IMR-90 (cell line): Measurements from ENCODE around the gene SLC30A5. TPM values are rescaled to one million over a fixed set of nuclear protein-coding genes. Genes with fewer than 3 reads are reported as not detected.

ENCODE experiments used
- ATAC-seq: fragments of 200-7000 bp; cut with Tn5 transposase; 2 replicates; pipeline ENCODE4 v1.9.1; 2020; ENCODE audit warnings: low read depth, mild to moderate bottlenecking, moderate library complexity
- BruUV-seq: library from RNA; stranded (reverse); fragments of 400-500 nt; replicated peaks from 2 replicates; lab custom pipeline; 2021; lab: Mats Ljungman, UMichigan
- CTCF ChIA-PET: fragments of 300-600 bp; formaldehyde crosslinking; extraction: SDS; loops from one replicate; lab custom pipeline; 2021; ENCODE audit warnings: antibody characterized with exemption; lab: Yijun Ruan, JAX
- POLR2A ChIA-PET: fragments of 300-600 bp; sonication (Branson Sonifier 250); formaldehyde crosslinking; loops from one replicate; lab custom pipeline; 2022; ENCODE audit warnings: antibody characterized with exemption; ENCODE audit not compliant: unreplicated experiment; lab: Charles Lee
- DNase-seq: peaks from one replicate; pipeline ENCODE4 v3.0.0; 2013
- H2AFZ ChIP-seq: replicated peaks from 2 replicates; pipeline ENCODE3; 2013; ENCODE audit warnings: low read length, mild to moderate bottlenecking; ENCODE audit not compliant: poor library complexity
- H2AK5ac ChIP-seq: 2 replicates; pipeline ENCODE4 v1.6.1; 2013; ENCODE audit warnings: low read depth, low read length, inconsistent platforms
- H2AK9ac ChIP-seq: replicated peaks from 2 replicates; pipeline ENCODE3; 2013; ENCODE audit warnings: mild to moderate bottlenecking, low read depth, low read length, moderate library complexity; ENCODE audit not compliant: poor library complexity
- H2BK120ac ChIP-seq: 2 replicates; pipeline ENCODE4 v1.6.1; 2013; ENCODE audit warnings: low read depth, low read length, inconsistent platforms
- H2BK15ac ChIP-seq: 3 replicates; pipeline ENCODE4 v1.6.1; 2013; ENCODE audit warnings: low read depth, low read length, inconsistent platforms
- H2BK20ac ChIP-seq: 2 replicates; pipeline ENCODE4 v1.6.1; 2013; ENCODE audit warnings: low read depth, mild to moderate bottlenecking, inconsistent platforms, low read length, moderate library complexity
- H2BK5ac ChIP-seq: 2 replicates; pipeline ENCODE4 v1.6.1; 2013; ENCODE audit warnings: mild to moderate bottlenecking, low read depth, low read length, inconsistent platforms; ENCODE audit not compliant: poor library complexity, severe bottlenecking
- H3K14ac ChIP-seq: replicated peaks from 2 replicates; pipeline ENCODE4 v1.6.1; 2013; ENCODE audit warnings: low read depth, low read length, inconsistent platforms
- H3K18ac ChIP-seq: 2 replicates; pipeline ENCODE4 v1.6.1; 2013; ENCODE audit warnings: low read depth, low read length, control low read depth
- H3K23ac ChIP-seq: 2 replicates; pipeline ENCODE4 v1.6.1; 2013; ENCODE audit warnings: low read depth, low read length, inconsistent platforms
- H3K27ac ChIP-seq: 2 replicates; pipeline ENCODE4 v1.5.1; 2013; ENCODE audit warnings: mild to moderate bottlenecking, control low read depth, low read length; ENCODE audit not compliant: insufficient read depth
- H3K27me3 ChIP-seq: 2 replicates; pipeline ENCODE4 v1.6.1; 2013; ENCODE audit warnings: low read length; ENCODE audit not compliant: control insufficient read depth, insufficient read depth
- H3K36me3 ChIP-seq: 2 replicates; pipeline ENCODE4 v1.6.1; 2013; ENCODE audit warnings: low read length, mixed read lengths; ENCODE audit not compliant: control insufficient read depth, insufficient read depth
- H3K4ac ChIP-seq: 2 replicates; pipeline ENCODE4 v1.6.1; 2013; ENCODE audit warnings: low read depth, low read length, inconsistent platforms
- H3K4me1 ChIP-seq: 2 replicates; pipeline ENCODE4 v1.6.1; 2013; ENCODE audit warnings: low read length, mixed read lengths; ENCODE audit not compliant: control insufficient read depth, insufficient read depth
- H3K4me2 ChIP-seq: 2 replicates; pipeline ENCODE4 v1.6.1; 2013; ENCODE audit warnings: low read depth, mild to moderate bottlenecking, control low read depth, low read length, moderate library complexity
- H3K4me3 ChIP-seq: 2 replicates; pipeline ENCODE4 v1.5.1; 2013; ENCODE audit warnings: low read depth, mild to moderate bottlenecking, control low read depth, low read length, moderate library complexity; ENCODE audit not compliant: insufficient read depth
- H3K56ac ChIP-seq: 2 replicates; pipeline ENCODE4 v1.6.1; 2013; ENCODE audit warnings: low read length, inconsistent platforms; ENCODE audit not compliant: insufficient read depth; ENCODE audit errors: extremely low read depth
- H3K79me1 ChIP-seq, 2 experiments: 2 replicates each; pipeline ENCODE4 v1.6.1; 2013; ENCODE audit warnings: low read length in 2 of 2, inconsistent platforms in 1 of 2, low read depth in 1 of 2
- H3K9ac ChIP-seq: 2 replicates; pipeline ENCODE4 v1.6.1; 2013; ENCODE audit warnings: low read depth, low read length, control low read depth
- H3K9me1 ChIP-seq: 2 replicates; pipeline ENCODE4 v1.6.1; 2013; ENCODE audit warnings: low read length, inconsistent platforms; ENCODE audit not compliant: insufficient read depth
- H3K9me3 ChIP-seq: 2 replicates; pipeline ENCODE4 v1.6.1; 2013; ENCODE audit warnings: low read length; ENCODE audit not compliant: control insufficient read depth, insufficient read depth
- H4K20me1 ChIP-seq: 2 replicates; pipeline ENCODE4 v1.6.1; 2013; ENCODE audit warnings: low read length, inconsistent platforms; ENCODE audit not compliant: insufficient read depth
- H4K5ac ChIP-seq: 2 replicates; pipeline ENCODE4 v1.6.1; 2013; ENCODE audit warnings: mild to moderate bottlenecking, low read depth, low read length, control low read depth
- H4K8ac ChIP-seq, 2 experiments: 2 replicates each; pipeline ENCODE4 v1.6.1; 2013; ENCODE audit warnings: low read depth in 2 of 2, low read length in 2 of 2, control low read depth in 1 of 2, inconsistent platforms in 1 of 2
- H4K91ac ChIP-seq: 2 replicates; pipeline ENCODE4 v1.6.1; 2013; ENCODE audit warnings: low read depth, low read length, inconsistent platforms; ENCODE audit not compliant: insufficient read depth
- FOS ChIP-seq: fragments of 150-350 bp; IDR thresholded peaks from 2 replicates; pipeline ENCODE4 v1.6.1; 2016; ENCODE audit warnings: low read depth, low read length
- MAFK ChIP-seq: IDR thresholded peaks from 2 replicates; pipeline ENCODE4 v1.6.1; 2012; ENCODE audit warnings: low read depth, low read length, improper control_type of control experiment
- RCOR1 ChIP-seq: IDR thresholded peaks from 2 replicates; pipeline ENCODE4 v1.6.1; 2012; ENCODE audit warnings: mild to moderate bottlenecking, low read length, improper control_type of control experiment; ENCODE audit not compliant: insufficient replicate concordance
- WGBS, 2 experiments: methylation state at CpG; one replicate each; pipeline versions ENCODE4 v1.1.5 to v1.1.7; 2013; ENCODE audit warnings: missing lambda C conversion rate in 2 of 2; ENCODE audit not compliant: insufficient read length in 1 of 2; ENCODE audit errors: extremely low coverage in 2 of 2; 5-methylcytosine and 5-hydroxymethylcytosine counted together
- dilution Hi-C: fragments of 300-500 bp; cut with HindIII; formaldehyde crosslinking; loops from one replicate; pipeline ENCODE4 v1.14.3; 2018; ENCODE audit warnings: low sequenced_read_pairs; ENCODE audit not compliant: unreplicated experiment
- in situ Hi-C: fragments of 300-500 bp; cut with MboI; formaldehyde crosslinking; loops from 3 replicates; pipeline ENCODE4 v1.14.3; 2019; ENCODE audit warnings: low sequenced_read_pairs, inconsistent platforms, mixed read lengths
- intact Hi-C: fragments of 100-400 bp; cut with micrococcal nuclease; formaldehyde crosslinking; loops from 2 replicates; pipeline ENCODE4 v1.10.0; 2022
- polyA plus RNA-seq, 3 experiments: library from polyadenylated mRNA; depleted of rRNA; stranded (reverse); fragments of >200 nt; gene quantifications; 2 replicates each; pipeline ENCODE4 v1.2.3, GENCODE V29; 2012; ENCODE audit warnings: low replicate concordance in 1 of 3
- total RNA-seq: library from RNA; depleted of rRNA; stranded (reverse); fragments of >200 nt; gene quantifications from 2 replicates; pipeline ENCODE4 v1.2.3, GENCODE V29; 2012
- TF ChIP-seq, protein P1 (sequence below): fragments of 150-350 bp; IDR thresholded peaks from 2 replicates; pipeline ENCODE4 v1.6.1; 2016; ENCODE audit warnings: low read depth, mild to moderate bottlenecking, low read length, moderate library complexity, borderline replicate concordance
- TF ChIP-seq, protein P2 (sequence below): conservative IDR thresholded peaks from 2 replicates; pipeline ENCODE4 v1.5.1; 2012; ENCODE audit warnings: mild to moderate bottlenecking, low read depth, low read length, improper control_type of control experiment
- TF ChIP-seq, protein P3 (sequence below): fragments of 150-350 bp; IDR thresholded peaks from 2 replicates; pipeline ENCODE4 v1.6.1; 2017; ENCODE audit warnings: mild to moderate bottlenecking, antibody characterized with exemption, low read length, low read depth

Gene SLC30A5
- total and polyA plus RNA-seq, 2 of the 4 experiments (the other 2 are of a cell fraction) = 21.2 to 34.8 TPM

DNA sequence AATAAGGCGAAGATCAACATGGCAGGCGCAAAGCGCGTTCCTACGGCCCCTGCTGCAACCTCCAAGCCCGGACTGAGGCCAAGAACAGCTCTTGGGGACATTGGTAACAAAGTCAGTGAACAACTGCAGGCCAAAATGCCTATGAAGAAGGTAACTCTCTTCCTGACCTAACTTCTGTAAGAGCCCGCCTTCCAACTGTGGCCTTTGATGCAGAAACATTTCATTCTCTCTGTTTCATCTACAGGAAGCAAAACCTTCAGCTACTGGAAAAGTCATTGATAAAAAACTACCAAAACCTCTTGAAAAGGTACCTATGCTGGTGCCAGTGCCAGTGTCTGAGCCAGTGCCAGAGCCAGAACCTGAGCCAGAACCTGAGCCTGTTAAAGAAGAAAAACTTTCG lies 74.1 kb downstream of the SLC30A5 start:
- peak overlapping the region; percentile 69 for H3K23ac ChIP-seq
- WGBS, 2 experiments = 10% methylated on average over 4 of the region's 8 CpGs; no CpG with 5 or more reads in 1 of the 2 experiments
- no peak overlapping the region for H4K5ac ChIP-seq
- H3K4ac ChIP-seq = peak overlapping the region; percentile 76
- intact Hi-C loops = no loop called here
- peak overlapping the region; percentile 86 for H4K91ac ChIP-seq
- TF ChIP-seq RCOR1 = no peak
- TF ChIP-seq, protein P1, sequence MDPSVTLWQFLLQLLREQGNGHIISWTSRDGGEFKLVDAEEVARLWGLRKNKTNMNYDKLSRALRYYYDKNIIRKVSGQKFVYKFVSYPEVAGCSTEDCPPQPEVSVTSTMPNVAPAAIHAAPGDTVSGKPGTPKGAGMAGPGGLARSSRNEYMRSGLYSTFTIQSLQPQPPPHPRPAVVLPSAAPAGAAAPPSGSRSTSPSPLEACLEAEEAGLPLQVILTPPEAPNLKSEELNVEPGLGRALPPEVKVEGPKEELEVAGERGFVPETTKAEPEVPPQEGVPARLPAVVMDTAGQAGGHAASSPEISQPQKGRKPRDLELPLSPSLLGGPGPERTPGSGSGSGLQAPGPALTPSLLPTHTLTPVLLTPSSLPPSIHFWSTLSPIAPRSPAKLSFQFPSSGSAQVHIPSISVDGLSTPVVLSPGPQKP = no peak
- no peak for TF ChIP-seq MAFK
- TF ChIP-seq, protein P2, sequence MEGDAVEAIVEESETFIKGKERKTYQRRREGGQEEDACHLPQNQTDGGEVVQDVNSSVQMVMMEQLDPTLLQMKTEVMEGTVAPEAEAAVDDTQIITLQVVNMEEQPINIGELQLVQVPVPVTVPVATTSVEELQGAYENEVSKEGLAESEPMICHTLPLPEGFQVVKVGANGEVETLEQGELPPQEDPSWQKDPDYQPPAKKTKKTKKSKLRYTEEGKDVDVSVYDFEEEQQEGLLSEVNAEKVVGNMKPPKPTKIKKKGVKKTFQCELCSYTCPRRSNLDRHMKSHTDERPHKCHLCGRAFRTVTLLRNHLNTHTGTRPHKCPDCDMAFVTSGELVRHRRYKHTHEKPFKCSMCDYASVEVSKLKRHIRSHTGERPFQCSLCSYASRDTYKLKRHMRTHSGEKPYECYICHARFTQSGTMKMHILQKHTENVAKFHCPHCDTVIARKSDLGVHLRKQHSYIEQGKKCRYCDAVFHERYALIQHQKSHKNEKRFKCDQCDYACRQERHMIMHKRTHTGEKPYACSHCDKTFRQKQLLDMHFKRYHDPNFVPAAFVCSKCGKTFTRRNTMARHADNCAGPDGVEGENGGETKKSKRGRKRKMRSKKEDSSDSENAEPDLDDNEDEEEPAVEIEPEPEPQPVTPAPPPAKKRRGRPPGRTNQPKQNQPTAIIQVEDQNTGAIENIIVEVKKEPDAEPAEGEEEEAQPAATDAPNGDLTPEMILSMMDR = no peak
- no peak for TF ChIP-seq FOS
- TF ChIP-seq, protein P3, sequence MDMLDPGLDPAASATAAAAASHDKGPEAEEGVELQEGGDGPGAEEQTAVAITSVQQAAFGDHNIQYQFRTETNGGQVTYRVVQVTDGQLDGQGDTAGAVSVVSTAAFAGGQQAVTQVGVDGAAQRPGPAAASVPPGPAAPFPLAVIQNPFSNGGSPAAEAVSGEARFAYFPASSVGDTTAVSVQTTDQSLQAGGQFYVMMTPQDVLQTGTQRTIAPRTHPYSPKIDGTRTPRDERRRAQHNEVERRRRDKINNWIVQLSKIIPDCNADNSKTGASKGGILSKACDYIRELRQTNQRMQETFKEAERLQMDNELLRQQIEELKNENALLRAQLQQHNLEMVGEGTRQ = no peak
- 0 out of 2 replicates have a peak overlapping the region, but pooled peaks have one; percentile 23 for H2AK5ac ChIP-seq
- no peak for DNase-seq
- no peaks in the 10 kb centered on the region for H3K9me3 ChIP-seq
- H3K4me1 ChIP-seq = peaks cover 2% of the 10 kb centered on the region; the same call in 1 of the 2 replicates
- H3K36me3 ChIP-seq = no peaks in the 10 kb centered on the region
- peak overlapping the region; percentile 92 for H2AK9ac ChIP-seq
- no peak for ATAC-seq
- H2BK120ac ChIP-seq = no peak overlapping the region
- H3K4me3 ChIP-seq = peak overlapping the region; percentile 56
- no peak overlapping the region for H3K18ac ChIP-seq
- H3K9ac ChIP-seq = peak overlapping the region; percentile 26
- H4K8ac ChIP-seq = peak overlapping the region; percentile 33 to 57; a peak in 3 of 4 replicates
- H3K79me1 ChIP-seq = peaks cover 22 to 40% of the 10 kb centered on the region in 2 experiments
- H2BK20ac ChIP-seq = no peak overlapping the region
- no TSS peak for BruUV-seq
- in situ Hi-C loops = no loop called here
- ChIA-PET CTCF (no interaction called here), POLR2A (no interaction called here)
- H3K4me2 ChIP-seq = peak overlapping the region; percentile 96
- peak overlapping the region; percentile 74 for H3K56ac ChIP-seq
- no peaks in the 10 kb centered on the region for H3K9me1 ChIP-seq
- peak overlapping the region; percentile 30; the same call in 1 of the 2 replicates for H3K27ac ChIP-seq
- dilution Hi-C loops = no loop called here
- H3K27me3 ChIP-seq = no peaks in the 10 kb centered on the region
- H2BK15ac ChIP-seq = no peak overlapping the region
- H2AFZ ChIP-seq = peak overlapping the region; percentile 95
- peak overlapping the region; percentile 48 for H3K14ac ChIP-seq
- H2BK5ac ChIP-seq = peak overlapping the region; percentile 41
- no peaks in the 10 kb centered on the region for H4K20me1 ChIP-seq
